ENCODE results near the gene RMND5B.

DNA sequence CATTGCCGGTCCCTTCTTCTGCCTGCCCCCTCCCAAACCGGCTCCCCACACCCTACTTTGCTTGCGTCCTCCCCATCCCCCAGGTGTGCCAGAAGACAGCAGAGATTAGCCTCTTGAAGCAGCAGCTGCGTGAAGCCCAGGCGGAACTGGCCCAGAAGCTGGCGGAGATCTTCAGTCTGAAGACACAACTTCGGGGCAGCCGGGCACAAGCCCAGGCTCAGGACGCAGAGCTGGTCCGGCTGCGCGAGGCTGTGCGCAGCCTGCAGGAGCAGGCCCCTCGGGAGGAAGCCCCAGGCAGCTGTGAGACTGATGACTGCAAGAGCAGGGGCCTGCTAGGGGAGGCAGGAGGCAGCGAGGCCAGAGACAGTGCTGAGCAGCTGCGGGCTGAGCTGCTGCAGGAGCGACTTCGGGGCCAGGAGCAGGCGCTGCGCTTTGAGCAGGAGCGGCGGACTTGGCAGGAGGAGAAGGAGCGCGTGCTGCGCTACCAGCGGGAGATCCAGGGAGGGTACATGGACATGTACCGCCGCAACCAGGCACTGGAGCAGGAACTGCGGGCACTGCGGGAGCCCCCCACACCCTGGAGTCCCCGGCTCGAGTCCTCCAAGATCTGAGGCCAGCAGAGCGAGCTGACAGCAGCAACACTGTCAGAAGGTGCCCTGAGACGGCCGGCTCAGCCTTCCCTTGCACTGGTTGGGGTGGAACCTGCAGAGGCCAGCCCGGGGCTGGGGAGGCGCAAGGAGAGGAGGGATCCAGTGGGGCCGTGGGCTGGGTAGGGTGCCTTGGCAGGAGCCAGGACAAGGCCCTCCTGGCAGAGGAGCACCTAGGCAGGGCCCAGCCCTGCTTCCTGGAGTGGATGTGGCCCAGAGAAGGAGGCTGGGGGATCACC is 9.2 kb upstream of the RMND5B start:
- TF ChIP-seq, protein P1, sequence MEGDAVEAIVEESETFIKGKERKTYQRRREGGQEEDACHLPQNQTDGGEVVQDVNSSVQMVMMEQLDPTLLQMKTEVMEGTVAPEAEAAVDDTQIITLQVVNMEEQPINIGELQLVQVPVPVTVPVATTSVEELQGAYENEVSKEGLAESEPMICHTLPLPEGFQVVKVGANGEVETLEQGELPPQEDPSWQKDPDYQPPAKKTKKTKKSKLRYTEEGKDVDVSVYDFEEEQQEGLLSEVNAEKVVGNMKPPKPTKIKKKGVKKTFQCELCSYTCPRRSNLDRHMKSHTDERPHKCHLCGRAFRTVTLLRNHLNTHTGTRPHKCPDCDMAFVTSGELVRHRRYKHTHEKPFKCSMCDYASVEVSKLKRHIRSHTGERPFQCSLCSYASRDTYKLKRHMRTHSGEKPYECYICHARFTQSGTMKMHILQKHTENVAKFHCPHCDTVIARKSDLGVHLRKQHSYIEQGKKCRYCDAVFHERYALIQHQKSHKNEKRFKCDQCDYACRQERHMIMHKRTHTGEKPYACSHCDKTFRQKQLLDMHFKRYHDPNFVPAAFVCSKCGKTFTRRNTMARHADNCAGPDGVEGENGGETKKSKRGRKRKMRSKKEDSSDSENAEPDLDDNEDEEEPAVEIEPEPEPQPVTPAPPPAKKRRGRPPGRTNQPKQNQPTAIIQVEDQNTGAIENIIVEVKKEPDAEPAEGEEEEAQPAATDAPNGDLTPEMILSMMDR (IDR thresholded peaks at IDR 0.05) = no peak
- TF ChIP-seq POLR2A (IDR thresholded peaks at IDR 0.05) (no peak), POLR2AphosphoS5 (IDR thresholded peaks at IDR 0.05) (no peak), EP300 (IDR thresholded peaks at IDR 0.05; ENCODE audit: low read depth) (no peak)
